ENCODE data around the gene LRRC23. TPM values are rescaled to one million over a fixed set of nuclear protein-coding genes. Genes with fewer than 3 reads are reported as not detected.

LRRC23 gene
- total RNA-seq, 1 donor, result 7.6 TPM

- peaks cover 3% of the 10 kb centered on the region for H3K4me1 ChIP-seq (ENCODE audit: insufficient read depth, low read length)
- no peak for DNase-seq (ENCODE audit: insufficient read length, low spot score, missing footprints)
- no peak overlapping the region for H3K27ac ChIP-seq (ENCODE audit: low read depth, low read length)
- TF ChIP-seq CTCF (IDR thresholded peaks at IDR 0.05; ENCODE audit: extremely low read depth, low read depth, low read length), result no peak
- H3K4me3 ChIP-seq (ENCODE audit: insufficient read depth, low read length), result no peak overlapping the region
- no peak overlapping the region for H2AFZ ChIP-seq (ENCODE audit: low read length)
- H3K27me3 ChIP-seq (ENCODE audit: insufficient read depth, low read length), result no peaks in the 10 kb centered on the region
- no peaks in the 10 kb centered on the region for H4K20me1 ChIP-seq (ENCODE audit: insufficient read depth, low read length)
- H3K79me2 ChIP-seq (ENCODE audit: insufficient read depth, low read length), result no peaks in the 10 kb centered on the region
- H3K9me3 ChIP-seq (ENCODE audit: low read depth, low read length), result no peaks in the 10 kb centered on the region
- no peak overlapping the region for H3K4me2 ChIP-seq (ENCODE audit: insufficient read depth, low read length)
- H3K36me3 ChIP-seq (ENCODE audit: insufficient read depth, low read length), result no peaks in the 10 kb centered on the region
Observed at GRCh38 chr12:6896846-6897435, 7.7 kb upstream of the LRRC23 start.

GRCh38 chr12:6899427-6899826, 5.2 kb upstream of the LRRC23 start:
- Histone ChIP-seq H3K79me2 (ENCODE audit: insufficient read depth, low read length) (no peaks in the 10 kb centered on the region), H3K4me2 (ENCODE audit: insufficient read depth, low read length) (no peak overlapping the region), H3K27ac (ENCODE audit: low read depth, low read length) (no peak overlapping the region), H3K4me3 (ENCODE audit: insufficient read depth, low read length) (no peak overlapping the region), H3K9me3 (ENCODE audit: low read depth, low read length) (no peaks in the 10 kb centered on the region), H4K20me1 (ENCODE audit: insufficient read depth, low read length) (no peaks in the 10 kb centered on the region), H3K36me3 (ENCODE audit: insufficient read depth, low read length) (no peaks in the 10 kb centered on the region), H2AFZ (ENCODE audit: low read length) (no peak overlapping the region), H3K4me1 (ENCODE audit: insufficient read depth, low read length) (peaks cover 3% of the 10 kb centered on the region), H3K27me3 (ENCODE audit: insufficient read depth, low read length) (no peaks in the 10 kb centered on the region)
- DNase-seq (ENCODE audit: insufficient read length, low spot score, missing footprints), result no peak
- TF ChIP-seq CTCF (IDR thresholded peaks at IDR 0.05; ENCODE audit: extremely low read depth, low read depth, low read length), result no peak

- H3K4me1 ChIP-seq (ENCODE audit: insufficient read depth, low read length), result peaks cover 6% of the 10 kb centered on the region
- no peak overlapping the region for H3K4me2 ChIP-seq (ENCODE audit: insufficient read depth, low read length)
- H3K27me3 ChIP-seq (ENCODE audit: insufficient read depth, low read length), result no peaks in the 10 kb centered on the region
- no peak overlapping the region for H2AFZ ChIP-seq (ENCODE audit: low read length)
- H3K9me3 ChIP-seq (ENCODE audit: low read depth, low read length), result no peaks in the 10 kb centered on the region
- no peak for TF ChIP-seq CTCF (IDR thresholded peaks at IDR 0.05; ENCODE audit: extremely low read depth, low read depth, low read length)
- H4K20me1 ChIP-seq (ENCODE audit: insufficient read depth, low read length), result no peaks in the 10 kb centered on the region
- H3K4me3 ChIP-seq (ENCODE audit: insufficient read depth, low read length), result no peak overlapping the region
- H3K79me2 ChIP-seq (ENCODE audit: insufficient read depth, low read length), result no peaks in the 10 kb centered on the region
- H3K27ac ChIP-seq (ENCODE audit: low read depth, low read length), result no peak overlapping the region
- no peak for DNase-seq (ENCODE audit: insufficient read length, low spot score, missing footprints)
- H3K36me3 ChIP-seq (ENCODE audit: insufficient read depth, low read length), result no peaks in the 10 kb centered on the region
Observed at GRCh38 chr12:6899837-6900519, 4.6 kb upstream of the LRRC23 start.

DNA sequence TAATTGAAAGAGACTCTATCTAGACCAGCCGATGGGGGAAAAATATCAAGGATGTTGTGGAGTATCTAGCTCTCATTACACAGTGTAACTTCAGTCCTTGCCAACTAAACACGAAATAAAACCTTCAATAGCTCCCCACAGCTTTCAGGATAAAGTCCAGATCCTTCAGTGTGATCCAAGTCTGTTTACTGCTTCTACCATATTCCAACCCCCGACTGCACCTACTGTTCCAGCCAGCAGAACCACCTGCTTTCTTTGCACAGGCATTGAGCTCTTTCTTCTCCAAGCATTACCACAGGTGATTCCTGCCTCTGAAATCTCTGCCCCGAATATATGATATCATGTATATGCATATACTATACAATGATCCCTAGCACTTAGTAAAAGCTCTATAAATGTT, 2.2 kb upstream of the LRRC23 start:
- Histone ChIP-seq H3K4me2 (ENCODE audit: insufficient read depth, low read length) (no peak overlapping the region), H3K9me3 (ENCODE audit: low read depth, low read length) (no peaks in the 10 kb centered on the region), H3K4me1 (ENCODE audit: insufficient read depth, low read length) (peaks cover 10% of the 10 kb centered on the region), H3K79me2 (ENCODE audit: insufficient read depth, low read length) (no peaks in the 10 kb centered on the region), H4K20me1 (ENCODE audit: insufficient read depth, low read length) (no peaks in the 10 kb centered on the region), H3K4me3 (ENCODE audit: insufficient read depth, low read length) (no peak overlapping the region), H3K36me3 (ENCODE audit: insufficient read depth, low read length) (no peaks in the 10 kb centered on the region), H3K27ac (ENCODE audit: low read depth, low read length) (no peak overlapping the region), H3K27me3 (ENCODE audit: insufficient read depth, low read length) (no peaks in the 10 kb centered on the region), H2AFZ (ENCODE audit: low read length) (no peak overlapping the region)
- DNase-seq (ENCODE audit: insufficient read length, low spot score, missing footprints), result no peak
- no peak for TF ChIP-seq CTCF (IDR thresholded peaks at IDR 0.05; ENCODE audit: extremely low read depth, low read depth, low read length)
